SIG-M5 treated with dmso at 0.1 percent for 504 hours (cell line): ENCODE data around the gene OR52E2.

Experiments
- DNase-seq: peaks from one replicate; lab custom pipeline; 2025; ENCODE audit not compliant: unreplicated experiment; lab: John Stamatoyannopoulos, UW

The OR52E2 gene

DNA sequence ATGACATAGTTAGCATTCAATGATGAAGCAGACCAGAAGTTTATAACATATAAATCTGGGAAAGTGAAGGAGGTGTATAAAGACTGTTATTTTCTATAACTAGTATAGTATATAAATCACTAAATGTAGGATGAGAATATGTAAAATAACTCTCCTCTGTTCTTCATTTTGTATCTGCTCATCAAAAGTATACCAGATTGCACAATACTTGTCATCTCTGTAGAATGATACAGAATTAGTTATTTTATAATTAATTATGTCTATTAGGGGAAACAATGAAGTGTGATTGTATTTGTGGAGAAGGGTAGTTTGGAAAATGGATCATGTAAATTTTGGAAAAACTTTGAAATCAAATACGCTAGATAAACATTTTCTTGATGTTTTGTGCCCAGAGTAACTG lies 46.4 kb downstream of the OR52E2 start:
- DNase-seq, result no peak

DNA sequence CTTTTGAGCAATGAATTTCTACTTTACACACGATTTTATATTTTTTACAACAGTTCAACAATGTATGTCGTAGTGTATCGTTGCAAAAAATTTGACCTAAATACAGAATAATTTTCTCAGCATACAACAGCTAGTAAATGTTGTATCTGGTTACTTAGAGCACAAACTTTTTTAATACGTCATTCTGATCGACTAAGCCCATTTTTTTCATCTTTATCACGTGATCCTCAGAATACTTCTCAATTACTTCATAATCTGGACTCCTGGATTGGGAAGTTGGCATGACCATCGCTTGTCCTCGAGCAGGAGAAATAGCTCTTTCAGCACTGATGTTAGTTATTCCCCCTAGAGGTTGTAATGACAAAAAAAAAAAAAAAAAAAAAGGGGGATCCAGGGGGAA lies 48.2 kb downstream of the OR52E2 start:
- DNase-seq, result no peak
